Measurements from ENCODE around the gene ZNF608.

ZNF608 gene

DNA sequence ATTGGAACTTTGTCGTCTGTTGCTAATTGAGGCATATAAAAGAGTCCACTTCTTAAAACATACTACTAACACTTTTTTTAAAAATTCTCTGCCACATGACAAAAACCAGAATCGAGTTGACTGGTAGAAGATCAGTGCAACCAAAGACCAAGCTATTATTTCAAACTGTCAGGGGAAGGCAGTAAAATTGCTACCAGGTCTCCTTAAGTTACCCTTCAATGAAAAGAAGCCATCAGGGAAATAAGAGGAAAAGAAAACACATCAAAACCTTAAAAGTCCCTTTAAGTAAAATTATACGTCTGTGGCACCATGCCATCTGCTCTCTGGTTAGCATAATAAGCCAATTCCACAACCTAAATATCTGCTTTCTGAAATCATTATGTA lies 9.6 kb downstream of the ZNF608 start:
- DNase-seq: no peak

DNA sequence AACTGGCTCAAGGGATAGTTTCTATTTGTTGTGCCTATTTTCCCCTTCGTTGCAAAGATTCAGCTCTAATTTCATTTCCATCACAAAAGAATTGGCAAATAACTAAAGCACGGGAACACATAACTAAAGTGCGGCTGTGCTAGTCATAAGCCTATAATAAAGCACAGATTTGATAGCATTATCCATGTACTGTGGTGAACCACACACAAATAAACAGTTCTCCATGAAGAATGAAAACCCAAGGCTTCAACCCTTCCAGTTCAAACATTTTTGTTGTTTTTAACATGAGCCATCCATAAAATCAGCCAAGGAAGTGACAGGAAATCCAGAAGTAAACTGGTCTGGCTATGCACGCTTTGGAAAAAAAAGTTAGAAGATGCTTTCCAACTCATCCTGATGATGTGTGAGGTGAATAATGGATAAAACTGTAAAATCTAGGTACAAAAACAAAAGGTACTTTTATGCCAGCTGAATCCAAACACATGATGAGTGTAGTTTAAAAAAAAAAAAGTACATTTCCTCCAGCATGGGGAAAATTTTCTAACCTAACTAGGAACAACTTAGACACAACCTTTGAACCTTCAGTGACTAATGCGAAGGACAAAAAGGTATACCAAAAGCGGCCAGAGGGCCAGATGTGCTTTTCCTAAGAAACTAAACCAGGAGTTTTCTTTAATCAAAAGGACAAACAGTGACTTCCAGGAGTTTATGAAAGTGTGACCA lies 10.2 kb downstream of the ZNF608 start:
- no peak for DNase-seq

DNA sequence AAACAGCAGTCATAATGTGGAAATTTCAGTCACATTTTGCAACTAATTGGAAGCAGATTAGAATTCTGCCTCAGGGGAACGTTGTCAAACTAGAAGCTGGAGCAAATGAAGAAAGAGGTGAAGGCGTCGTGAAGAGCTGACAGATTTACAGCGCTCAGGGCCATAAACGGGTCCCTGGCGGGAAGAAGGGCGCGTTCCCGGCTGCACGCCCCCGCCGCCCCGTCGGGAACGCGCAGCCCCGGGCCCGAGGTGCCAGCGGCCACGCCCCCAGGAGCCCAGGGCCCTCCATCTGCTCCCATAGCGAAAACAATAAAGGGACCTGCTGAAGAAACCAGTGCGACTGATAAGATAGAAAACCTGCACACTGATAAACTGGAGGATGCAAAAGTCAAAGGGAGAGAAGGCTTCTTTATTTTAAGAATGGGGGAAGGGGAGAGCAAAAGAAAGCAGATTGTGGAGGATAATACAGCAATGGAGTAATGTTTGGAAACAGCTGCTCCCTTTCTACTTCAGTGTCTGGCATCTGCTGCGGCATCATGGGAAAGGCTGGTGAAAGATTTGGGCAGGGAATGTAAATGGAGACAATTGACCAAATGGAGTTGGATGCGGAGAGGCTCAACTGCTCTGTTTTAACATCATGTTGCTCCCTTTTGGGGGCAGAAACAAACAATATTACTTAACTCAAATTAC lies 11.1 kb downstream of the ZNF608 start:
- DNase-seq: no peak

DNA sequence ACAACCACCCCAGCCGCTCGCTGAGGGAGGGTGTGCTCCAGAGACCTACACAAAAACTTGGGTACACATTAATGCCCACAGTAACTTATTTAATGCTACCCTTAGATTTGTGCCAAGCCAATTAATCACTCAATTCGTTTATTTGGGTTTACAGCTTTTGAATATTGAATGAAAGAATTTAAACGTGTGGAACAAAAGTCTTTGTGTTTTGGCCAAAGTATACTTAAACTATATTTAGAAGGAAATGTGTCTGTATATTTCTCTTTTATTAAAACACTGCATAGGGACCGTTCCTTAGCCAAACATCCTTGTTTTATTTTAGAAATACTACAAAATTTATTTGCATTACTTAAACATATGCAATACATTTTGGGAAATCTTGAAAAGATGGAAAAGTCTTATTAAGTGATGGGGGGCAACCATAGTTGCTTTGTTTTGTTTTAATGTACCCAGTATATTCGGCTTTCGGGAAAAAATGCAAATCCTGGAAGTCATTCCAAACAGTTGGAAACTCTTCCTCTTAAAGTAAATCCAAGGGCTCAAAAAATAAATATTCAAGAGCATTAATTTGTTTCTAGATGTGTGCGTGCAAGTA lies 11.8 kb downstream of the ZNF608 start:
- DNase-seq: no peak

DNA sequence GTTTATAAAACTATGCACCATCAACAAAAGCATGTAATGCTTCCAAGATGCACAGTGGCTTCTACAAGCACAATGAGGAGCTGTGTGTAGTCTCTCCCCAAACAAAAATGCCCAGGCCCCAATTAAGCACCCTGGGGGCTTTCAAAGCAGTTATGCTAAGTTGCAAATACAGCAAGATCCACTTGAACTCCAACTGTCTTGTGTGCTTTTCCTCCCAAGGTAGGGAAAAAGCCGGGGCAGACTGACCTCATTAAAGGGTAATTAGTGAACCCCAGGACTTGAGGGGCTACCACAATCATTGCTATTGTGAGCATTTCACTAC lies 13.1 kb downstream of the ZNF608 start:
- no peak for DNase-seq

DNA sequence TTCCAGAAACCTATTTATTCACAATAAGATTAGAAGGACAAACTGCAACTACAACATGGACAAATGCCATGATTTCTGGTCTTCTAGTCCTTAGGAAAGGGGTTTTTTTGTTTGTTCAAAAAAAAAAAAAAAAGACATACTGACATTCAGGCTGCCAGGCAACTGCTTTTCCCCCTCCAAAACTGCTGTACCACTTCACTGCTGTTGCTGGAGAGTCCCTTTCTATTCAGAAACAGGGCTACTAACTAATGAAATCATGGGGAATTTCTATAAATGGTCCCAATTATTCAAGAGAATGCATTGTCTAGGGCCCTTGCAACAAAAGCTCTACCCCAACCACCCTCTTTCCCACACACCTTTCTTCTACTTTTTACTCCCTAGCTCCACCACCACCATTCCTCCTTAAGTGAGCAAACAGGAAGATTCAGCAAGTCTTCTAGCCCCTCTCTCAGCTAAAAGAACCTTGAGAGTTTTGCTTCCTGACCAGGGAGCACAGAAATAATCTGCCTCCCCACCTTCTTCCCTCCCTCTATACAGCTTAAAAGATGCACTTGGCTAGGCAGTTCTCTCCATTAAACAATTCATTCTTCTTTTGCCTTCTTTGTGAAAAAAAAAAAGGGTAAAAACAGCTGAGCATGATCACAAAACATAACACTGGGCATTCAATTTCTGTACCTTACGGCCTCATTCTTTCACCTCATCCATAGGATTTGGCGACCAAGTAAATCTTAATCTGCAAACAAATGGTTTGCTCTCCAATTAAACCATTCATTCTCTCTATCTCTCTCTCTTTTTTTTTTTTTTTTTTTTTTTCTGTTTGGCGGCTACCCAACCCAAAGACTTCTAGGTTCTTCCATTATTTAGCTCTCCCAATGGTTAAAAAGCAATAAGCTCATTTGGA lies 13.8 kb downstream of the ZNF608 start:
- DNase-seq: no peak

DNA sequence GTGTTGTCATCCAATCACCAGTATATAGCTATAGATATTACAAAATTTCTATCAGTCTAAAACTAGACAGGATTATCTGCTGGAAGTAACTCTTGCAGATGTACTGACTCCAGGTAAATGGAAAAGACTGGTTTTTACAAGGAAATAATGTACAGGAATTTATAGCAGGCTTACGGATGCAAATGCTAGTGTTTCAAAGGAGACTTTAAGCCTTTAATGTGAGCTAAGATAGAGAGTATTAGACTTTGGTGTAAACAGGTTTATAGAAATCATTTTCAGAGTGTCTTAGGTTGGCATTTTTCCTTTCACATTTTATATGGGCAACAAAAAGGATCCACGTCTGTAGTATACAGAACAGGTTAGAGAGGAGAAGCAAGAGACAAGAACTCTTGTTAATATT lies 16.1 kb downstream of the ZNF608 start:
- DNase-seq: no peak

DNA sequence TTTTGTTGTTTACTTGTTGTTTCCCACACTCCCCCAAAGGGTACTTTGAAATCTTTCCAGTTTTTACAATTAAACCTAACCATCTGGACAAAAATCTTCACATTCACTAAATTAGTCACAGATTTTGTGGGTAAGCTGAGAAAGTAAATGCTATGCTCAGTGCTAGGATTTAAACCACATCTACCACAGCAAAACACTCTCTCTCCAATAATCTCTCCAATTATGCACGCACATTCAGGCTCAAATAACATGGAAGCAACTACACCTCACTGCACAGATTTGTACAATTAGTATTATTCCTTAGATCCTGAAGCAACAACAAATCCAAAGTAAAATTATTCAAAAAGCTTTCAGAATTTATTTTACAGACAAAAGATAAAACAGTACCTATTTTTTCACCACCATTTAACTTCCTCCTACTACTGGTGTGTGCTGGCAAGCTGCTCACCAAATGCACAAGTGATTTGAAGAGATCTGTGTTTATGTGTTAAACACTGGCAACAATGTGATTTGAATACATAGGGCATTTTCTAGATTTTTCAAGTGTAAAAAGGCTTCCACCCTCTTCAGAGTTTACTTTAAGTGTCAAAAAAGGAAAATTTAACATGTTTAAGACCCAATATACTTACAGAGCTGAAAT lies 16.6 kb downstream of the ZNF608 start:
- DNase-seq: no peak

DNA sequence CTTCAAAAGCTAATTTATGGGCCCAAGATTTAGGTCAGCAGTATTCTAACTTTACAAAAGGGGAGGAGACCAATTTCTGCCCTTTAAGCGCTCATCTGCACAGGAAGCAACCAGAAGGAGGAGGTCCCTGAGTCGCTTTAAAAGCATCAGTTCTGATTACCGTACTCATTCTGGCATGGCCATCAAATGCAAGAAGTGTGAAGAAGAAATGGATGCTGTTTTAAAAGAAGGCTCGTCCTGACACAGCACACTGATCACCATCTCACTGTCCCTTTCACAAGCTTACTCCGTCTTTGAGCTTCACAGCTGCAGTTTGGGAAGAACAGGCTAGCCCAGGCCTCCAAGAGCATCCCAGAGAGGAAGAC lies 17.5 kb downstream of the ZNF608 start:
- no peak for DNase-seq

DNA sequence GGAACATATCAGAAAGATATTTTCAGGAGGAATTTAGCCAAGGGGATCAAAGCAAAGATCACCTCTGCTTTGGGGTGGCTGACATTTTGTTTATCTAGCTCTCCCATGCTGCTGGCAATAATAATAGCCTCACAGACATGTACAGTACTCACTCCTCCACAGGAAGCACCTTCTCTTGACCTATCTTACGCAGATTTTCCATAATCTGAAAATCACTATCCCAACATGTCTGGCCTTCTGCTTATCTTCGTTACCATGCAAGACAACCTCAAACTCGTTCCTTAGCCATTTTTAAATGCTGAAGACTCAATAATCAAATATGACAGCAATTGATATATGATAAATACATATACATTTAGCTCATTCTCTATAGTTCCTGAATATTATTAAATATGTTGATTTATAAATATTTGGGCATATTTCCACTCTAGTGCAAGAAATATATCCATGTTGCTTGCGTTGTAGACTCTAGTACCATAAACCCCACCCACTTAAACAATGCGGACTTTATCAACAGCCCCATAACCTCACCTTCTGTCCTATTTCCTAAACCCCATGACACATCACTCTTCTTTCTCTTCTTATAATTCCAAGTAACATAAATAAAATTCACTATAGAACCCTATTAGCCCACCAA lies 18.0 kb downstream of the ZNF608 start:
- DNase-seq: no peak

DNA sequence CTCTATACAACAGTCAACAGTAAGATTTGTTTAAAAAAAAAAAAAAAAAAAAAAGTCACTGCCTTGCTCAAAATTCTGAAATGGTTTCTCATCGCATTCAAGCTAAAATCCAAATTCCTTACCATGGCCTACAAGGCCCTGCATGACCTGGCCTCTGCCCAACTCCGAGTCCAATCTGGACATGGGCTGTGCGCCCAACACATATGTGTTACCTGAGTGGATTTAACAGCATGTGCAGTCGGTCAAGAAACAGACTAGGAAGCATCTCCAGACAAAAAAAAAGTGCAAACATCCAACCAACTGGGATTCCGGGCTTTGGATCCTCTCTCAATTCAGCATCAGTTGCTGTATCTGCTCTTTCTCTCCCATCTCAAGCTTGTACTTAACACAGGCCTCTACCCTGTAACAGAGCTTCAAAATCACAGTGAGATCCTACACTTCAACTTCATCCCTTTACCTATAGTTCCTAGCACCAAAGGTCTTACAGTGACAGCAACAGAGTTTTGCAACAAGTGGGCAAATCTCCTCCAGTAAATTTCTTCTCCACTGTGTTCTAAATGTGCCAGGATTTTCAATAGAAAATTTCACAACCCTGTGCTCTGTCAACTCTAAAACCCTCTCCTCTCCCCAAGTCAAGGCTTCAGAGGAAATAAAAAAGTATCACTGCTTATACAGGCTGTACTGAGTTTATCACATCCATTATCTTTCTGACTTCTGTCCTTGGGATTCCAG lies 19.6 kb downstream of the ZNF608 start:
- no peak for DNase-seq

DNA sequence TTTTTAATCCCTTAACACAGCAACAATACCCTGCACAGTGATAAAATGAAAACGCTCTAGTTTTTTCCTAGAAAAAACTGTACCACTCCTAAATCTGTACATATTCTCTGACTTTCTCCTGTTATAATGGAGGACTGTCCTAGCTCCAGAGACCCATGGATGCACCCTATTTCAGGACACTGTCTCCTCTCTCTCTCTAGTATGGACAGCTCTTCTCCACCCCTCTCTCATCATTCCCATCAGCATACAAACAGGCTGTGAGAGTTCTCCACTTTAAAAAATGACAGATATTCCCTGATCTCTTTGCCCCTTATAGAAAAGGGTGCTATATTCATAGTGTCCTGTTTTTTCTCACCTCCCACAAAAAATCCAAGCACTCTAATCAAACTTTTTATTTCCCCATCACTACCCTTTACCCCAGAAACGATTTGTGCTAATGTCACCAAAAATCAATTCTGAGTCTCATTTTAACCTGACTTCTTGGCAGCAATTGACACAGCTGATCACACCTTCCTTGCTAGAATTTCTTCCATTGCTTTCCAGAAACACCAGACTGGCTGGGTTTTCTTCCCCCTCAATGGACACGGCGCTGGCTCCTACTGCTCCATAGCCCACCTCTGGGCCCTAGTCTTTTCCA lies 20.7 kb downstream of the ZNF608 start:
- no peak for DNase-seq

DNA sequence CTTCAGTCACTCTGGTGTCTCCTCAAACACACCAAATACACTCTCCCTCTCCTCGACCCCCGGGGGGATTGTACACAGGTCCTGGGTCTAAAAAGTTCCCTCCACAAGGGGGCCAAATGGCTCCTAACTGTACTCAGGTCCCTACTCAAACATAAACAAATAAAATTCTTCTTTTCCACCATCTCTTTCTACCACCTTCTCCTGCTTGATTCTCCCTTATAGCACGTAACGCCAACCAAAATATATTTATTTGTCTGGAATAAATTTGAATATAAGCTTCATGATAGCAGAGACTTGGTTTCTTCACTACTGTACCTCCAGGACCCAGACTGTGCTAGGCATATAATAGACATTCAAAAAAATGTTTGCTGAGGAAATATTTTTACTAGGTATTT lies 21.4 kb downstream of the ZNF608 start:
- no peak for DNase-seq

DNA sequence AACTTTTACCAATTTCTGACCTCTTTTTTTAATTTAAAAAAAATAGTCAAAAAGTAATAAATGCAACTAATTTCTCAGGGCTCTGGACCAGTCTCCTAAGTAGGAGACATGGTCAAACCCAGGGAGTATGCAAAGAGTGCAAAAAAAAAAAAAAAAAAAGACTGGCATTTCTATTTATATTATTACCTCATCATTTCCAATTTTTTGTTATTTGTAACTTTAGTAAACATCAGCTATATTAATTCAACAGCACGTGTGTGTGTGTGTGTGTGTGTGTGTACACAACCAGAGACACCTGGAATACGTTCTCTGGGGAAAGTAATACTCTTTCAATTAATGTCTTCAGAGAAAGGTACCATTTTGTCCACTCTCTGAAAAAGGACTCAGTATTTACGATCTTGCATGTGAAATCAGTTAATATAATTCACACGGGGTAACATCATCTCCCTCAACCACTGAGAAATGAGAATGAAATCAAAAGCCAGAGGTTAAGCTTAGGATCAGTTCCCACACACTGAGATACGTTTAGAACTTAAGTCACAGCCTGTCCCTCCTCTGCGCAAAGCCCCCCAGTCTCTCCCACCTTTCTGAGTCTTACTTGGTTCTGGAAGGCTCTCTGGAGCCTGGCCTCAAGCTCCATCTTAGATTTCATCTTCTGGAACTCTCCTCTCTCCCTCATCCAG lies 21.9 kb downstream of the ZNF608 start:
- DNase-seq: no peak

DNA sequence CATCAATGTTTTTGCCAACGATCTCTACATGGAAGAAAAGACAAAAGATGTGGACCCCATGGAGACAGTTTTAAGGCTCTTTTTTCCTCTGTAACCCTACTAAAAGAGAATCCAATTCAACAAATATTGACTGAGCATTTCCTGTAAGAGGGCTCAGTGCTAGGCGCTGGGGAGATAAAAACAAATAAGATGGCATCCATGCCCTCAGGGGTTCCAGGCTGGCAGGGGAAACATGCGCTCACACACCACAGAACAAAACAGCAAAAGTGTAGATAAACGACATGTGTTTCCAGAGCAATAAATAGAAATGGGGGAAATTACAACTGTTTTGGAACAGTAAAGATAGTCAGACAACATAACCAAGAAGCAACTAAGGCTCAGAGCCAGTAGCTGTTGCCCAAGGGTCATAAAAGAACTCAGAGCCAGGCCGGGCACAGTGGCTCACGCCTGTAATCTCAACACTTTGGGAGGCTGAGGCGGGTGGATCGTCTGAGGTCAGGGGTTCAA lies 25.2 kb downstream of the ZNF608 start:
- no peak for DNase-seq

DNA sequence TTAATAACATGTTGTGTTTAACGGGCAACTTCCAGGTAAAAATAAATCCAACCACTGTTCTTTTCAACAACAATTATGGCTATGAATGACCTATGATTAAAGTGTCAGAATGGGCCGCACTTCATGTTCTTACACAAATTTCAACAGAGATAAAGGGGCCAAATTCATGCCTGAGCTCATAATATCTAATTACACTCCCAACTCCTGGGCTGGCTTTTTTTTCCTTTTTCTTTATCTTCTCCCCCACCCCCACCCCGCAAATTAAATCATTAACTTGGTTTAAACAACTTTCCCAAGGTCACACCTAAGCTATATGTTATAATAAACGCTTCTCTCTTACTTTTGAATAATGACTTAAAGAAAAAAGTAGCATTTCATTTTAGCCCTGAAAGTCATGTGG lies 25.8 kb downstream of the ZNF608 start:
- no peak for DNase-seq

DNA sequence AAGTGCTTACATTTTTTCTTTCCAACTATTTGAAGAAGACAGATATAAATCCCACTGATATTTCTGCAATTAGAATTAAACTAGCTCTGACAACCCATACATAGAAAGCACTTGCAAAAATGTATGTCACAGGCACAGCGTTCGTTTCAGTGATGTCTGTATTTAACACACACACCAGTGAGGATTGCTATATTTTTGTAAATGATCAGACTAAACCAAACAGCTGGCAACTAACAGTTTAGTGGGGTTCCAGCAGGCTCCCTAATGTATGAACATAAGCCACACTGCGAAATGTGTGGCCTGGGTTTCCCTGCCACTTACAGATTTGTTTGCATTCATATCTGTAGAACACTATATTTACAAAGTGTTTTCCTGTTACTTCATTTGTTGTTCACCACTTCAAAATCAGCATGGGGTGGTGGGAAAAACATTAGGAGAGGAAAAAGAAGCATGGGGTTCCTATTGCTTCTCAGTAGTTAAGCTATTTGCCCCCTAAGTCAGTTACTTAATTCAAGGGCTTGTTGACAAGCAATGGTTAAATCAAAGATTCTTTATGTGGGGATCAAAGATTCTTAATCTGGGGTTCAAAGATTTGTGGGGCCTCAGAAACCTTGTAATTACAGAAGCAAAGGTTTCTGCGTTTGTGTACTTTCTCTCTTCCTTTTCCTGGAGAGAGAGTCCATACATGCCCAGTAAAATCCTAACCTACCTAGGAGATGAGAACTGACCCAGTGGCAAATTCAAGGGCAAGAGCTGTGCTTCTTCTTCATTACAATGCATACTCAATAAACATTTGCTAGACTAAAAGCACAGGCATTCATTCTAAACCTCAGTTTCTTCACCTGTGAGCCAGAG lies 27.1 kb downstream of the ZNF608 start:
- DNase-seq: no peak

DNA sequence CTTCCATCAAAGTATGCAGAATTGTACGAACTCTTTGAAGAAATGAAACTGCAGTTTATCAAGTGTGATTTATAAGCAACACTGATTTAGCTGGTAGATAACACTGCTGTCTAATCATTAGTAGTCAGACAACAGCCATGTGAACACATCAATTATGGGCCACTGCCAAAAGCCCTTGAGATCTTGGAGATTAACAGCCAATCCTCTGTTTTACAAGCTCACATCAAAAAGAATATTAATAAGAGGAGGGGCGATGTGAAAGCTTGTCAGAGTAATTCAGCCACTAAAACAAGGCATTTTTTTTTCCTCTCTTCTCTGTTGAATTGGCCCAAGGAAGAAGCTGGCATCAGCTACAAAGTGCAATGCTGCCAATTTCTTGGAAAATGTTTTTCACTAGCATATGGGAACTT lies 28.1 kb downstream of the ZNF608 start:
- no peak for DNase-seq

DNA sequence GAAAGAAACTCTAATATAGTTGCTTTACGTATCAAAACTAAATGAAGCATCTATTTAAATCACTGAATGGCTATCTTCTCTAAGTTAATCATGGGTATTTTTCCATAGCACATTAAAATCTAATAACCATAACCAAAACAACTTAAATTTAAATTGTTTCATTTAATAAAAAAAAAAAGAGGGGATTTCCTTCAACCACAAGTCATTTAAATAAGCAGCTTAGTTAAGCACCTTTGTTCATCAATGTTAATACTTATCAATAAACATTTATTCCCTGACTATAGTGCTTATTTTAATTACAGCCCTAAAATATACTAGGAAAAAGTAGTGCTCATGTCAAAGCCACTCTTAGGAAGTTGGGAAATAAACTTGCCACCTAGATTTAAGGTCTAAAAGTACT lies 30.3 kb downstream of the ZNF608 start:
- DNase-seq: no peak

DNA sequence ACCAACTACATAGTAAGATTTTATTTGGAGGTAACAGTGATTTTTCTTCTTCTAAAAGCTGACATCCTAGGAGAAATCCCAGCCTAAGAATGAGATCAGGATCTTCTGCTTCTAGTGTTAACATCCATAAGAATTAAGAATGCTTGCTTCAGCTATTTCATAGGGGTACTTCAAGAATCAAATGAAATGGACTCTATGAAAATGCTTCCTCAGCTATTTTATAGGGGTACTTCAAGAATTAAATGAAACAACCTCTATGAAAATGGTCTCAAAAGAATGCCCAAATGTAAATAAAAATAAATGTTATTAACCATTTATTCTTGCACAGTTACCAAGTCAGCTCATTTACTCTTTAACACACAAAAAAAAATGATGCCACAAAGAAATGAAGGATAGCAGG lies 31.5 kb downstream of the ZNF608 start:
- DNase-seq: no peak
